ENCODE data around the gene OR2V1. TPM values are rescaled to one million over a fixed set of nuclear protein-coding genes. Genes with fewer than 3 reads are reported as not detected.
"Not testable (repeated sequence)": the region's sequence is repeated elsewhere in the genome, so short reads cannot be mapped to it uniquely, and the experiment has no call there.

Gene OR2V1
- polyA plus RNA-seq, 1 experiment = not detected

DNA sequence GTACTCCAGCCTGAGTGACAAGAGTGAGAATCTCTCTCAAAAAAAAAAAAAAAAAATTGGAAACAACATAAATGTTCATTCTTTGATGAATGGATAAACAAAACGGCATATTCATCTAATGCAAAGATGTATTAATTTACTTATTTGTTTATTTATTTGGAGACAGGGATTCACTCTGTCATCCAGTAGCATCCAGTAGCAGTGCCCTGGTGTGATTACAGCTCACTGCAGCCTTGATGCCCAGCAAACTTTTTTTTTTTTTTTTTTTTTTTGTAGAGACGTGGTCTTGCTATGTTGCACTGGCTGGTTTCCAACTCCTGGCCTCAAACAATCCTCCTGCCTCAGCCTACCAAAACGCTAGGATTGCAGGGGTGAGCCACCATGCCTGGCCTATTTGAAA, 40.8 kb upstream of the OR2V1 start:
- Histone ChIP-seq H3K36me3 (ENCODE audit: control insufficient read depth, insufficient read depth, low read length) (no peaks in the 10 kb centered on the region), H3K27me3 (ENCODE audit: control insufficient read depth, insufficient read depth, low read length) (peaks cover 3% of the 10 kb centered on the region; the same call in 1 of the 2 replicates), H3K4me3 (ENCODE audit: low read depth, low read length) (no peak overlapping the region)
- no peak for DNase-seq (ENCODE audit: low read depth)
- CTCF ChIA-PET = no interaction called here
- TF ChIP-seq, protein P1, sequence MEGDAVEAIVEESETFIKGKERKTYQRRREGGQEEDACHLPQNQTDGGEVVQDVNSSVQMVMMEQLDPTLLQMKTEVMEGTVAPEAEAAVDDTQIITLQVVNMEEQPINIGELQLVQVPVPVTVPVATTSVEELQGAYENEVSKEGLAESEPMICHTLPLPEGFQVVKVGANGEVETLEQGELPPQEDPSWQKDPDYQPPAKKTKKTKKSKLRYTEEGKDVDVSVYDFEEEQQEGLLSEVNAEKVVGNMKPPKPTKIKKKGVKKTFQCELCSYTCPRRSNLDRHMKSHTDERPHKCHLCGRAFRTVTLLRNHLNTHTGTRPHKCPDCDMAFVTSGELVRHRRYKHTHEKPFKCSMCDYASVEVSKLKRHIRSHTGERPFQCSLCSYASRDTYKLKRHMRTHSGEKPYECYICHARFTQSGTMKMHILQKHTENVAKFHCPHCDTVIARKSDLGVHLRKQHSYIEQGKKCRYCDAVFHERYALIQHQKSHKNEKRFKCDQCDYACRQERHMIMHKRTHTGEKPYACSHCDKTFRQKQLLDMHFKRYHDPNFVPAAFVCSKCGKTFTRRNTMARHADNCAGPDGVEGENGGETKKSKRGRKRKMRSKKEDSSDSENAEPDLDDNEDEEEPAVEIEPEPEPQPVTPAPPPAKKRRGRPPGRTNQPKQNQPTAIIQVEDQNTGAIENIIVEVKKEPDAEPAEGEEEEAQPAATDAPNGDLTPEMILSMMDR (IDR thresholded peaks at IDR 0.05; ENCODE audit: insufficient read depth, low read depth, low read length) = no peak
- POLR2A ChIA-PET = no interaction called here

DNA sequence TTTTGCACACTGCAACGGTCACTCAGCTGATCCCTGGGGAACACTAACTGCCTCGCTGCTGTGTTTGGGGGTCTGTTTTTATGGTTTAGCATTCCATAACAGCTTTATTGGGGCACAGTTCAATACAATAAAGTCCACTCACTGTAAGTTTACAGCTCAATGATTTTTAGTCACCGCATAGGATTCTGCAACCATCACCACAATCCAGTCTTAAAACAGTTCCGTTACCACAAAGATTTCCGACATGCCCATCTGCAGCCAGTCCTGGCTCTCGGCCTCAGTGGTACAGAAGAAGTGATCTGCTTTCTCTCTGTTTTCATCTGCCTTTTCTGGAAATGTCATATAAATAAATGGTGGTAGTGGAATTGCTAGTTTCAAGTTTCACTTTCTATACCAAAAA, 40.0 kb upstream of the OR2V1 start:
- ChIA-PET POLR2A (interaction anchor here (0.6 kb wide), 1 partner anchor 66 kb away, joined by 3 read pairs; no protein-coding TSS in a partner anchor), CTCF (interaction anchor here (1.9 kb wide), 1 partner anchor 14 kb away, joined by 8 read pairs; no protein-coding TSS in a partner anchor)
- DNase-seq (ENCODE audit: low read depth) = no peak
- TF ChIP-seq, protein P1 (IDR thresholded peaks at IDR 0.05; ENCODE audit: insufficient read depth, low read depth, low read length) = no peak
- peaks cover 3% of the 10 kb centered on the region; the same call in 1 of the 2 replicates for H3K27me3 ChIP-seq (ENCODE audit: control insufficient read depth, insufficient read depth, low read length)
- H3K4me3 ChIP-seq (ENCODE audit: low read depth, low read length) = no peak overlapping the region
- no peaks in the 10 kb centered on the region for H3K36me3 ChIP-seq (ENCODE audit: control insufficient read depth, insufficient read depth, low read length)

DNA sequence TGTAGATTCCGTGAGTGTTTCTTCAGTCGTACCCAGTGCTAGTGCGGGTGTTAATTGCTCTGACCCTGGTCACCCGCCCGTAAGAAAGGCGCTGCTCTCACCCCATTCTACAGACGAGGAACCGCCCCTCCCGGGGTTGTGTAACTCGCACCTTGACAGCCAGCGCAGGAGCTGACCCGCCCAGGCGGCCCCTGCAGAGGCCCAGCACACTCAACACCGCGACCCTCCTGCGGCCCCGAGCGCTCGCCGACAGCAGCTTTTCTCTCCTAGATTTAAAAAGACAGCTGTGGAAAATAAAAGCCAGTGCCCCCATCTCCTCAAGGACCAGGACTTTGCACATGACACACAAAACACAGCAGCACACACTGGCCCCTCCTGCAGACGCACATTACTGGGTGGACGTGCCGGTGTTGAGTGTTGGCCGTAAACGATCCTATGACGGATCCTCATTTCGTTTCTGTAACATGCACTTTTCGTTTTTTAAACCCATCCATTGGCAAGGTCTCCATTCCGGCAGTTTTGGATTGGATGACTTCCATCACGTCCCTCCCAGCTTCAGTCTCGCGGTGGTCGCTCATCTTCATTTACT, 39.4 kb upstream of the OR2V1 start:
- no peak for DNase-seq (ENCODE audit: low read depth)
- peaks cover 3% of the 10 kb centered on the region; the same call in 1 of the 2 replicates for H3K27me3 ChIP-seq (ENCODE audit: control insufficient read depth, insufficient read depth, low read length)
- TF ChIP-seq, protein P1 (IDR thresholded peaks at IDR 0.05; ENCODE audit: insufficient read depth, low read depth, low read length) = no peak
- POLR2A ChIA-PET = no interaction called here
- no peak overlapping the region for H3K4me3 ChIP-seq (ENCODE audit: low read depth, low read length)
- CTCF ChIA-PET = interaction anchor here (1.7 to 1.9 kb wide), 2 partner anchors 11 to 14 kb away, joined by 4 to 8 read pairs; no protein-coding TSS in a partner anchor
- H3K36me3 ChIP-seq (ENCODE audit: control insufficient read depth, insufficient read depth, low read length) = no peaks in the 10 kb centered on the region

DNA sequence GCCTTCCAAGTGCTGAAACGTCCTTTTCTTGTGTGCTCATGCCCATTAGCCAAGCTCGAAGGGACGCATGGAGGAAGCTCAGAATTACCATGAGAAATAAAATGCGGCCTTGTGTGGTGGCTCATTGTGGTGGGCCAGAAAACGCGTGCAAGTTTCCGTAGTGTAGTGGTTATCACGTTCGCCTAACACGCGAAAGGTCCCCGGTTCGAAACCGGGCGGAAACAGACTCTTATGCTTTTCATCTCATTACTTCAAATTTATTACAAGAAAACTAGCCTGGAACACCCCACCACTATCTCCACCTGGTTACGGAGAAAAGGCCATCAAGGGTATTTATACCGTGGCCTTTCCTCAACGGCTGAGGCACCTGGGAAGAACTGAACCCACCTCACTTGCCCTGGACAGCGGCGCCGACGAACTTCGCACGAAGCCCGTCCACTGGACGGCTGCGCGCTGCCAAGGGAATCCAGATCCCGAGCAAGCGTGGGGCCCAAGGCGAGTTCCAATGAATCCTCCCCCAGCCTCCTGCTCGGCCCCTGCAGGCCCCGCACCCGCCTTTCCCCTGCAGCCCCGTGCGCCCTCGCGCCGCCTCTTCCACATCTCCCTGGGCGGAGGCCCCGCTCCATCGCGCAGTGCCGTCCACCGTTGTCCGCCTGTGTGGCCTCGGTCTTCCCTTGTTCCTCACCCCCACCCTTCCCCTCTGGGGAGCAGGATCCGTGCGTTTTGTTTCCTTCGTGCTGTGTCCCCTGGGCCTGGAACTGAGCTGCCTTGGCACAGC, 38.7 kb upstream of the OR2V1 start:
- POLR2A ChIA-PET = interaction anchor here (0.5 kb wide), 1 partner anchor 359 kb away, joined by 8 read pairs; no protein-coding TSS in a partner anchor
- CTCF ChIA-PET = interaction anchor here (1.4 to 1.9 kb wide), 3 partner anchors 10 to 15 kb away, joined by 4 to 8 read pairs (median 4); no protein-coding TSS in a partner anchor
- H3K36me3 ChIP-seq (ENCODE audit: control insufficient read depth, insufficient read depth, low read length); H3K4me3 ChIP-seq (ENCODE audit: low read depth, low read length); H3K27me3 ChIP-seq (ENCODE audit: control insufficient read depth, insufficient read depth, low read length); DNase-seq (ENCODE audit: low read depth): not testable (repeated sequence)

DNA sequence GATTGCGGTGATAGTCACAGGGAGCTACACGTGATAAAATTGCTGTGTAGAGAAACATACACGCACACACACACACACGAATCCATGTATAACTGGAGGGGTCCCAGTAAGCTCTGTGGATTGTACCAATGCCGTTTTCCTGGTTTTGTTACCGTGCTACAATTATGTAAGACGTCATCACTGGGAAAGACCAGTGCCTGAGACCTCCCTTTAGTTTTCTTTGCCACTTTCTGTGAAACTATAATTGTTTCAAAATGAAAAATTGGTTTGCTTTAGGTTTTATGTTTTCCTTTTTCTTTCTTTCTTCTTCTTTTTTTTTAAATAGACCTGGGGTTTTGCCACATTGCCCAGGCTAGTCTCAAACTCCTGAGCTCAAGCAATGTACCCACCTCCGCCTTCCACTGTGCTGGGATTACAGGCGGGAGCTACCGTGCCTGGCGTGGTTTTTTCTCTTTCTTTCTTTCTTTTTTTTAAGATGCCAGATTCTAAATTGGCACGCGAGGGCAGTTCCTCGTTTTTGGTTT, 37.7 kb upstream of the OR2V1 start:
- no peaks in the 10 kb centered on the region for H3K36me3 ChIP-seq (ENCODE audit: control insufficient read depth, insufficient read depth, low read length)
- no peak for DNase-seq (ENCODE audit: low read depth)
- POLR2A ChIA-PET = no interaction called here
- no peak overlapping the region for H3K4me3 ChIP-seq (ENCODE audit: low read depth, low read length)
- TF ChIP-seq, protein P1 (IDR thresholded peaks at IDR 0.05; ENCODE audit: insufficient read depth, low read depth, low read length) = no peak
- H3K27me3 ChIP-seq (ENCODE audit: control insufficient read depth, insufficient read depth, low read length) = peaks cover 3% of the 10 kb centered on the region; the same call in 1 of the 2 replicates
- CTCF ChIA-PET = interaction anchor here (0.7 to 1.7 kb wide), 11 partner anchors 8 to 383 kb away, joined by 3 to 8 read pairs (median 4); no protein-coding TSS in a partner anchor
